ENCODE data around the gene PRRX2.
"Not testable (repeated sequence)": the region's sequence is repeated elsewhere in the genome, so short reads cannot be mapped to it uniquely, and the experiment has no call there.

PRRX2 gene

GRCh38 chr9:129655154-129655553, 10.3 kb upstream of the PRRX2 start:
- no peak for DNase-seq

- DNase-seq = no peak
These were observed 9.8 kb upstream of the PRRX2 start for GRCh38 chr9:129655696-129656095.

GRCh38 chr9:129656795-129657390, 8.6 kb upstream of the PRRX2 start:
- DNase-seq = no peak

- DNase-seq = no peak
These were observed 4.4 kb upstream of the PRRX2 start for GRCh38 chr9:129661029-129661428.

- DNase-seq = not testable (repeated sequence)
These were observed 3.2 kb upstream of the PRRX2 start for GRCh38 chr9:129662239-129662638.

GRCh38 chr9:129664746-129665388, 580 bp upstream of the PRRX2 start:
- DNase-seq = no peak

- no peak for DNase-seq
These were observed 520 bp downstream of the PRRX2 start for GRCh38 chr9:129665814-129666520.

GRCh38 chr9:129666575-129666974, 1.1 kb downstream of the PRRX2 start:
- no peak for DNase-seq

- no peak for DNase-seq
These were observed 1.9 kb downstream of the PRRX2 start for GRCh38 chr9:129667378-129667777.

GRCh38 chr9:129667850-129668249, 2.4 kb downstream of the PRRX2 start:
- no peak for DNase-seq

- DNase-seq = no peak
These were observed 3.8 kb downstream of the PRRX2 start for GRCh38 chr9:129669141-129669718.

GRCh38 chr9:129669946-129670345, 4.5 kb downstream of the PRRX2 start:
- DNase-seq = no peak

- no peak for DNase-seq
These were observed 5.6 kb downstream of the PRRX2 start for GRCh38 chr9:129671065-129671464.

GRCh38 chr9:129671519-129671918, 6.1 kb downstream of the PRRX2 start:
- DNase-seq = no peak

- no peak for DNase-seq
These were observed 7.3 kb downstream of the PRRX2 start for GRCh38 chr9:129672702-129673101.

- DNase-seq = no peak
These were observed 8.2 kb downstream of the PRRX2 start for GRCh38 chr9:129673602-129674001.

- no peak for DNase-seq
These were observed 8.8 kb downstream of the PRRX2 start for GRCh38 chr9:129674229-129674628.

GRCh38 chr9:129675620-129676019, 10.2 kb downstream of the PRRX2 start:
- DNase-seq = no peak

GRCh38 chr9:129676287-129676686, 10.8 kb downstream of the PRRX2 start:
- no peak for DNase-seq

- no peak for DNase-seq
These were observed 11.5 kb downstream of the PRRX2 start for GRCh38 chr9:129676975-129677374.

GRCh38 chr9:129677456-129677855, 12.0 kb downstream of the PRRX2 start:
- DNase-seq = no peak

- DNase-seq = no peak
These were observed 13.4 kb downstream of the PRRX2 start for GRCh38 chr9:129678844-129679243.

- DNase-seq = no peak
These were observed 14.1 kb downstream of the PRRX2 start for GRCh38 chr9:129679537-129679936.

- DNase-seq = no peak
These were observed 16.5 kb downstream of the PRRX2 start for GRCh38 chr9:129681924-129682323.

Data from CD4-positive, alpha-beta T cell treated with Interleukin-10 for 1 hour (primary cell).